HG02571 (cell line): ENCODE results near the gene NETO2.
"Not testable (repeated sequence)": the region's sequence is repeated elsewhere in the genome, so short reads cannot be mapped to it uniquely, and the experiment has no call there.

Source experiments
- ATAC-seq: cut with Tn5 transposase; IDR thresholded peaks from one replicate; pipeline ENCODE4 v1.9.1; 2021; ENCODE audit warnings: mild to moderate bottlenecking, moderate library complexity; ENCODE audit not compliant: unreplicated experiment

NETO2 gene

GRCh38 chr16:47067203-47067602, 76.5 kb downstream of the NETO2 start:
- ATAC-seq = no peak

DNA sequence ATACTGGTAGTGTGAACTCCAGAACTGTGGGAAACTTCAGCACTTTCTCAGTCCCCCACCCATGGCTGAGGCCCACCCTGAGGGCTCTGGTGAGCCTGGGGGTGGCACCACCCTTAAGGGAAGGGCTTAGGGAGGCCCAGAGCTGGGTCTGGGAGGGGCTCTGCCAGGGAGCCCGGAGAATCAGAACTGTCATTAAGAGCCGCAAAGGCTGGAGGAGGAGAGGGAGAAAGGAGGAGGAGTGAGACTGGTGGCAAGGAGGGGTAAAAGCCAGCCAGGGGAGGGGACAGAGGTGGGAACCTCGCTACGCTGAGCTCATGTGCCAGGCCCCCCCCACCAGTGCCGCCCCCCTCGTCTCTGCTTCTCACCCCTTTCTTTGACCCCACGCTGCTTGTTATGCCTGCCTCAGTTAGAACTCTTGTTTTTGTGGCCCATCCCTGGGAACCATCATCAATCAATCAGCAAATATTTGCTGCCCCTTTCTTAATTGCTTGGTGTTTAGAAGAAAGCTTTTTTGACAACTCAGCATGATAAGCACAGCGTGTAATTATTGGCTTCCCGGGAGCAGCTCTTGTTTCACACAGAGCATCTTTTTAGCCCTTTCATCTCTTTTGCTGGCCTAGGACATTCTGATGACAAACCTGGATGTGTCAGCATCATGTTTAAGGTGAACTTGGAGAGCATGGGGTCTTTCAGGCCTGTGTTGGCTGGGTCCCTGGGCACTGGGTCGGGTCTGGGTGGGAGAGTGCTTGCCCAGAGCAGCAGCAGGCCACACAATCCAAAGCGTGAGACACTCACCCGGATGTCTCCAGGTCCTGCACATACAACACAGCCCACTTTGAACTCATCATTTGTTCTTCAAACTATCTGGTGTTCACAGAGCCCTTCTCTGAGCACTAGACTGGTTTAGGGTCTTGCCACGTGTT, 77.7 kb downstream of the NETO2 start:
- no peak for ATAC-seq

DNA sequence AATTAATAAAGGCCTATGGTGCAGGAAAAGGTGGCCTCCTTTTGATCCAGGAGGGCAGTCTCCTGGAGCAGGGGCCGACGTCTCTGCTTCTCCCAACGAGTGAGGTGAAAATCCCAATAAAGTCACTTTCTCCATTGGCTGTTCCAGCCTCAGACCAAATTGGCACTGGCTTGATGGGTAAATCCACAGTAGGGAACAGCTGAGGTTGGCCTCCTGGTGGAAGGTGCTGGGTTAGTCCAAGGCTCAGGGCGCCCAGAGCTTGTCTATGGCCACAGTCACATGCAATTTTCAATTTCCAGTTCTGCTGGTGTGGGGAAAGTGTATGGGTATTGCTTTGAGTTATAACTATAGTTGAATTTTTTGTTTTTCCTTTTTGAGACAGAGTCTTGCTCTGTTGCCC, 79.0 kb downstream of the NETO2 start:
- ATAC-seq = no peak

GRCh38 chr16:47063011-47063724, 80.6 kb downstream of the NETO2 start:
- ATAC-seq = no peak

DNA sequence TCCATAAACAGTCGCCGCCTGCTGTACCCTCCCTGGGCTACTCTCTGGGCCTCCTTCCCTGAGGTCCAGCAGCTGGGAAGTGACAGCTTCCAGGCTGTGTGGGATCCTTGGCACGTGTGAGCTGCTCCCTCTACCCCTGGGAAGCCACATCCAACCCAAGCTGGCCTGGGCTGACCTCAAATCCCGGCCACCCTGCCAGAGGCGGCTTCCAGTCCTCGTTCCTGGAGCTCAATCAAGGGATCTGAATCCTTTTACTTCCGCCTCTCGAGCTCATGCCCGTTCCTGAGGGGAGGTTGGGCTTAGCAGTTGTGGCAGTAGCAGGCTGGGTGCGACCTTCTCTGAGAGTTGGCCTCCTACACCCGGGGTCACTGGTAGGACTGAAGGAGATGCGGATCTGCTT, 82.5 kb downstream of the NETO2 start:
- no peak for ATAC-seq

DNA sequence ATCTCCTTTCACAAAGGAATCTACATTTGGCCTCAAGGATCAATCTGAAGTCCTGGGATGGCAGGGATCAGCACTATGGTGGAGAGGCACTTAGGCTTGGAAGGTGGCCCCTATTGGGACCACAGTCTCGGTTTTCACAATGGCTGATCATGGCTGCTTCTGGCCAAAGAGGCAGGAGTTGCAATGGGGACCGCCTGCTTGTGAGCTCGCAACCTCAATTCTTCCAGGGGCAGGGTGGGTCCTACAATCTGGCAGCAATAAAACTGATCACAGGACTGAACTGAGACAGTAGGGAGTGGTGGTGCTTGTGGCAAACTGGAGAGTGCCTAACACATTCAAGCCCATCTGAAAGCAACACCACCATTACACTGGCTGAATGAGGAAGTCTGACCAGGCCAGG, 83.1 kb downstream of the NETO2 start:
- no peak for ATAC-seq

DNA sequence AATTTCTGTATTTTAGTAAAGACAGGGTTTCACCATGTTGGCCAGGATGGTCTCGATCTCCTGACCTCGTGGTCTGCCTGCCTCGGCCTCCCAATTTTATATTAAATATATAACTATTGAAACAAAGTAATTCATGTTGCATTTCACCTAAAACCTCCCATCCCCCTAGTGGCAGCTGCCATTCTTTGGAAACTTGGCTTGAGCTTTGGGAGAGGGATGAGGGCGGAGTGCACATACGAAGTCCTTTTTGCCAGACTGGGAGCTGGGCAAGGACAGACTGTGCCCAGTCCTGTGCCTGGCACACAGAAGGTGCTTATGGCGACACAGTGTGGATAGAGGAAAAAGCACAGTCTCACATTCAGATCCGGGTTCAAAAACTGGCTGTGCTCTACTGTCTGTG, 83.8 kb downstream of the NETO2 start:
- ATAC-seq = no peak

- not testable (repeated sequence) for ATAC-seq
These were observed 84.6 kb downstream of the NETO2 start for GRCh38 chr16:47059130-47059529.

GRCh38 chr16:47058295-47059086, 85.3 kb downstream of the NETO2 start:
- no peak for ATAC-seq

DNA sequence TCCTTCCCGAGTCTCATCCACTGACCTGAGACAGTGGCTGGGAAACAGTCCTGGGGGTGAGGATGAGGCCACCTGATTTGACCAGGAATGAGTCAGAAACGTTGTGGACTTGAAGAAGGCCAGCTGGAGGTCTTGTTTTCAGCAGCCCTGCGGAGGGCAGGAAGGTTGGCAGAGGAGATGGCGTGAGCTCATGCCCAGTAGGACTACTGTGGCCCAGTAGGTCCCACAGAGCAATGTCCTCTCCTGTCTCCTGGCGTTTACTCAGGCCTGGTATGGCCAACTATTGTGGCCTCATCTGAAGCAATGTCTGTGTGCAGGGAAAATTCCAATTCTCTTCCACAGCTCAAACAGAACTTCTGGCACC, 86.1 kb downstream of the NETO2 start:
- no peak for ATAC-seq

DNA sequence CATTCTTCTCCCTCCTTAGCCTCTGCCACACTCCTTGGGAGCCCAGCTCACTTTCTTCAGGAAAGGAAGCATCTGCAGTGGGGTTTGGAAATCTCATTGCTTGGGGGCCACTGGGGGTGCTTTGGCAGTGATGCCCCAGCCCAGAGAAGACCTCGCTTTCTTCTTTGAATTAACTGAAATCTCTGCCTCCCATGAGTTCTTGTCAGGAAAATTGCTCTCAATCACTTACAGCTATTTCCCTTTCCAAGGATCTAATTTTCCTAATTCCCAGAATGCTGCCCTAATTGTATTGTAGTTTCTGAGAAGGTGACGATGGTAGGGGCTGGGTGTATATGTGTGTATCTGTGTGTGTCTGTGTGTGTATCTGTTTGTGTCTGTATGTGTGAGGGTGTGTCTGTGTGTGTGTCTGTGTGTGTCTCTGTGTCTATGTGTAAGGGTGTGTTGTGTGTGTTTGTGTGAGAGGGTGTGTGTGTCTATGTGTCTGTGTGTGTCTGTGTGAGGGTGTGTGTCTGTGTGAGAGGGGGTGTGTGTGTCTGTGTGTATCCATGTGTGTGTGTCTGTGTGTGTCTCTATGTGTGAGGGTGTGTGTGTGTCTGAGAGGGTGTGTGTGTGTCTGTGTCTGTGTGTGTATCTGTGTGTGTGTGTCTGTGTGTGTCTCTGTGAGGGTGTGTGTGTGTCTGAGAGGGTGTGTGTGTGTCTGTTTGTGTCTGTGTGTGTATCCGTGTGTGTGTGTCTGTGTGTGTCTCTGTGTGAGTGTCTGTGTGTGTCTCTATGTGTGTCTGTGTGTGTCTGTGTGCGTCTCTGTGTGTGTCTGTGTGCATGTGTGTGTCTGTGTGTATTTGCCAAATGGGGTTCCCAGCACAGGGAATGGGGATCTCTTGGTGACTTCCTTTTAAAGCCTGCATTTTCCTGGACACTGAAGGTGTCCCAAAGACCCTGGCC, 86.8 kb downstream of the NETO2 start:
- no peak for ATAC-seq

DNA sequence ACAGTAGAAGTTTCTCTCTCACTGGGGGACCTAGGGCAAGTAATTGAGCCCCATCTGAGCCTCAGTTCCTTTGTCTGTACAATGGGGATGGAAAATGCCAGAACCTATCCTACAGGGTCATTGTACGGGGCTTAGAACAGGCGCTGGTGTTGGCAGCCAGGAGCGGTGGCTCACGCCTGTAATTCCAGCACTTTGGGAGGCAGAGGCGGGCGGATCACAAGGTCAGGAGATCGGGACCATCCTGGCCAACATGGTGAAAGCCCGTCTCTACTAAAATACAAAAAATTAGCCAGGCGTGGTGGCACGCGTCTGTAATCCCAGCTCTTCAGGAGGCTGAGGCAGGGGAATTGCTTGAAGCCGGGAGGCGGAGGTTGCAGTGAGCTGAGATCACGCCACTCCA, 87.7 kb downstream of the NETO2 start:
- ATAC-seq = not testable (repeated sequence)

DNA sequence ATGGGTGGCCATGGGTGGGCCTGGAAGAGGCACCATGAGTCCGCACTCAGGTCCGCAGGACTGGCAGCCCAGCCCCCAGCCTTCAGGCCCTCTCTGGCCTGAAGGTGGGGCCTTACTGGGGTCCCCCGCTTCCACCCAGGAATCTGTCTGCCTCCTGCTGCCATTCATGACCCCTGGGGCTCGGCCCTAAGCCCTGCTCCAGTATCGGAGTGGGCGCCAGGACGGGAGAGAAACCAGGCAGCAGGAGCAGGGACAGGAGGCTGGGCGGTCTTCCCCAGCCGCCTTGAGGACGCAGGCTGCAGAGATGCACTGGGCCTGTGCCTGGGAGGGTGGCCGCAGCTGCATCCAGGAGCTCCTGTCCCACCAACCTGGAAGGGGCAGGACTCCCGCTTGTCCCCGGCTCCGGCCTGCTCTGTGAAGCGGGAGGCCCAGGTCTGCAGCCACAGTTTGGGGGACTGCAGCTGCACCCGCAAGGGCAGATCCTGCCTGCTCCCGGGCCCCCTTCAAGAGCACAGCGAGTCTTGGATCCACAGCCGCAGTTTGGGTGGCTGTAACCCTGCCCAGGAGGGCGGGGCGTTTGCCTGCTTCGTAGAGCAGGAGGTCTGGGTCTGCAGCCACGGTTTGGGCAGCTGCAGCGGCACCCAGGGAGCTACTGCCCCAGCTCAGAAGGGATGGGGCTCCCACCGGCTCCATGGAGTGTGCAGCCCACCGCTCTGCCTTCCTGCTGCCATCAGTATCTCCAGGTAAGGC, 88.4 kb downstream of the NETO2 start:
- ATAC-seq = no peak

- ATAC-seq = no peak
These were observed 89.4 kb downstream of the NETO2 start for GRCh38 chr16:47054306-47054705.

DNA sequence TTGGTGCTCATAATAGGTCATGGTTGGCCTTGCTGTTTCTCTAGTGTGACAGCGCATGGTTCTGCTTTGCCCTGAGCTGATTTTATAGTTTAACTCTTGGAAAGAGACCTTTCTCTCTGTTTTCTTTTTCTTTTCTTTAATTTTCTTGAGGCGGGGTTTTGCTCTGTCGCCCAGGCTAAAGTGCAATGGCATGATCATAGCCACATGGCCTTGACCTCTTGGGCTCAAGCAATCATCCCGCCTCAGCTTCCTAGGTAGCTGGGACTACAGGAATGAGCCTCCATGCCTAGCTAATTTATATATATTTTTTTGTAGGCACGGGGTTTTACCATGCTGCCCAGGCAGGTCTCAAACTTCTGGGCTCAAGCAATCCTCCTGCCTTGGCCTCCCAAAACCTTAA, 89.8 kb downstream of the NETO2 start:
- no peak for ATAC-seq

DNA sequence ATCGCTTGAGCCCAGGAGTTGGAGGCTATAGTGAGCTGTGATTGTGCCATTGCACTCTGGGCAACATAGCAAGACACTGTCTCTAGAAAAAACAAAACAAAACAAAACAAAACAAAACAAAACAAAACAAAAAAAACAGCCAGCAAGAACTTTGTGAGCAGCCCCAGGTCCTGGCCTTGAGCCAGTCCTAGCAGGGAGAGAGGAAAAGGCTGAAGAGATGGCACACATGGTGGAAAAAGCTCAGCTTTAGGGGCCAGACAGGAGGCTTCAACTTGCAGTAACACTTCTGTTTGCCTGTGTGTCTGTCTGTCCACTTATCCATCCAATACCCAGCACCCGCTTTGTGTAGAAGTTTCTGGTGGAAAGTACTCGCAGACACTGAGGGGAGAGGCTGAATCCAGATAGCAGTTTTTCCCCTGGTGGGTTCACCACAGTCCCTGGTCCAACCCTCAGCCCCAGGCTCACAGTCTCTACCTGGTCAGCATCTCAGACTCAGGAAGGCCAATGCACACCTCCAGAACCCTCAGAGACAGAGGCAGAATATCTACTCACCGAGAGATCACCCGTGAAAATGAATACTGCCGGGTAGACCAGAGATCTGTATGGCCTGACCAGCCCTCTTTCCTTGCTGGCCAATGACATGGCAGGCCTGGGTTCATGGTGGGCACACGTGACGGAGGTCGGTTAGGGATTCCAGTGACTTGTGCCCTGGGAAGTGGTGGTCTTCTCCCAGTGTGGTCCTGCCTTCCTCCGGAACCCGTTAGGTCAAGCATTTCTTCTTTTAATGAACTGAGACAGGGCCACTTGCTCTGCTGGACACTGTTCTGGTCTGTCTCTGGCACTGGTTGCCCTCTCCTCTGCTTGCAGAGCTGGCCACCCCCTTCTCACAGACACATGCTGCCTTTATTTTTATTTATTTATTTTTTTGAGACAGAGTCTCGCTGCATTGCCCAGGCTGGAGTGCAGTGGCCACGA, 90.8 kb downstream of the NETO2 start:
- ATAC-seq = no peak

GRCh38 chr16:47051031-47051430, 92.7 kb downstream of the NETO2 start:
- no peak for ATAC-seq

DNA sequence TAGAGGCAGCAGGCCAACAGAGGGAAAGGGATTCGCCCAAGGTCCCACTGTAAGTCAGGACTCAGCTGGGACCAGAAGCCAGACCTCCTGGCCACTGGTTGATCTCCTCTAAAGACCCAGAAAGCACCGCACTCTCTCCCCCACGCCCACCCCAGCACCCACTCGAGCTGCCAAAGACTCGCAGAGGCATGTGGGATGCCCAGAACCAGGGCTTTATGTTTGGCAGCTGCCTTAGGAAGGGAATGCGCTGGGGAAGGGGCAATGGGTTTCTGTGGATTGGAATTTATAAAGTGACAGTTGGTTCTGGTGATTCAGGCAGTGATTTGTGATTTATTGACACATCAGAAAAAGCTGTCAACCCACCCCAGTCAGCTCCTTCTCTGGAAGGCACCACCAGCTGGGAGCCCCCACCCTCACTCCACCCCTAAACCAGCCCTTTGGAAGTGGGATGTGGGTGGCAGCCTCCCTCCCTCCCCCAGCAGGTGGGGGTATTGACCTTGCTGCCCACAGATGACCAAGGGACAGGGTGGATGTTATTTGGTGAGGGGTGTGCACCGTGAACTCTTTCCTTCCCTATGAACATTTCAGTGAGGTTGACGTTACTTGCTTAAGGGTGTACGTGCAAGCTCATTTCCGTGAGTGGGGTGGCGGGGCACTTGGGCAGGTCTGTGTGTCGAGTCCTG, 93.7 kb downstream of the NETO2 start:
- no peak for ATAC-seq
